ENCODE measurements around the gene VEPH1.
A peak's percentile ranks its signal among the peaks of the same experiment; 100 is the strongest.

The VEPH1 gene

GRCh38 chr3:157387708-157388435 is 115.3 kb downstream of the VEPH1 start:
- peak; percentile 84 for DNase-seq (ENCODE audit: low read depth)

GRCh38 chr3:157384491-157384890 is 118.7 kb downstream of the VEPH1 start:
- no peak for DNase-seq (ENCODE audit: low read depth)

GRCh38 chr3:157384031-157384430 is 119.2 kb downstream of the VEPH1 start:
- no peak for DNase-seq (ENCODE audit: low read depth)

GRCh38 chr3:157381606-157382005 is 121.6 kb downstream of the VEPH1 start:
- no peak for DNase-seq (ENCODE audit: low read depth)

GRCh38 chr3:157379525-157380140 is 123.6 kb downstream of the VEPH1 start:
- DNase-seq (ENCODE audit: low read depth), result no peak

- DNase-seq (ENCODE audit: low read depth), result no peak
Measured at GRCh38 chr3:157376603-157377300, 126.5 kb downstream of the VEPH1 start.

GRCh38 chr3:157375342-157375986 is 127.8 kb downstream of the VEPH1 start:
- DNase-seq (ENCODE audit: low read depth), result no peak

- DNase-seq (ENCODE audit: low read depth), result no peak
Measured at GRCh38 chr3:157374933-157375332, 128.3 kb downstream of the VEPH1 start.

- DNase-seq (ENCODE audit: low read depth), result no peak
Measured at GRCh38 chr3:157373783-157374182, 129.4 kb downstream of the VEPH1 start.

- DNase-seq (ENCODE audit: low read depth), result no peak
Measured at GRCh38 chr3:157370867-157371266, 132.3 kb downstream of the VEPH1 start.

GRCh38 chr3:157369727-157370421 is 133.3 kb downstream of the VEPH1 start:
- DNase-seq (ENCODE audit: low read depth), result no peak

GRCh38 chr3:157368171-157368570 is 135.0 kb downstream of the VEPH1 start:
- no peak for DNase-seq (ENCODE audit: low read depth)

- DNase-seq (ENCODE audit: low read depth), result no peak
Measured at GRCh38 chr3:157363393-157363792, 139.8 kb downstream of the VEPH1 start.

GRCh38 chr3:157362348-157362747 is 140.9 kb downstream of the VEPH1 start:
- DNase-seq (ENCODE audit: low read depth), result no peak

- peak; percentile 97 for DNase-seq (ENCODE audit: low read depth)
Measured at GRCh38 chr3:157360044-157360443, 143.2 kb downstream of the VEPH1 start.

- DNase-seq (ENCODE audit: low read depth), result no peak
Measured at GRCh38 chr3:157356541-157356940, 146.7 kb downstream of the VEPH1 start.

- DNase-seq (ENCODE audit: low read depth), result no peak
Measured at GRCh38 chr3:157355276-157355675, 147.9 kb downstream of the VEPH1 start.

GRCh38 chr3:157354722-157355121 is 148.5 kb downstream of the VEPH1 start:
- DNase-seq (ENCODE audit: low read depth), result peak; percentile 56

- DNase-seq (ENCODE audit: low read depth), result no peak
Measured at GRCh38 chr3:157354254-157354653, 149.0 kb downstream of the VEPH1 start.

GRCh38 chr3:157353652-157354051 is 149.6 kb downstream of the VEPH1 start:
- DNase-seq (ENCODE audit: low read depth), result peak; percentile 34

- peak; percentile 42 for DNase-seq (ENCODE audit: low read depth)
Measured at GRCh38 chr3:157351981-157352380, 151.2 kb downstream of the VEPH1 start.

GRCh38 chr3:157350651-157351050 is 152.6 kb downstream of the VEPH1 start:
- peak; percentile 15 for DNase-seq (ENCODE audit: low read depth)
